HepG2 (cell line): ENCODE data around the gene SRCIN1. TPM values are rescaled to one million over a fixed set of nuclear protein-coding genes. Genes with fewer than 3 reads are reported as not detected.

Experiments used
- ATAC-seq: fragments of 200-7000 bp; cut with Tn5 transposase; 3 replicates; pipeline ENCODE4 v1.9.1; 2020; ENCODE audit warnings: mild to moderate bottlenecking, moderate library complexity
- BruUV-seq: library from RNA; stranded (reverse); fragments of 400-500 nt; replicated peaks from 2 replicates; lab custom pipeline; 2021; lab: Mats Ljungman, UMichigan
- CTCF ChIA-PET: fragments of 300-600 bp; formaldehyde crosslinking; extraction: SDS; loops from one replicate; lab custom pipeline; 2021; ENCODE audit warnings: low total read pairs, inconsistent platforms, low intra/inter-chr PET ratio; lab: Yijun Ruan, JAX
- POLR2A ChIA-PET: fragments of 350-600 bp; sonication (Branson Sonifier 250); formaldehyde crosslinking; loops from one replicate; lab custom pipeline; 2020; ENCODE audit warnings: antibody characterized with exemption, inconsistent platforms; lab: Yijun Ruan, JAX
- DNase-seq: peaks from one replicate; pipeline ENCODE4 v3.0.0-alpha.2; 2015; ENCODE audit warnings: low spot score
- FAIRE-seq: peaks from 3 replicates; lab custom pipeline; 2011; peaks lifted over from hg19 to GRCh38; lab: Jason Lieb, UNC
- H2AFZ ChIP-seq: one replicate; pipeline ENCODE4 v1.6.1; 2011; ENCODE audit warnings: low read length, inconsistent platforms
- H3K27ac ChIP-seq: fragments of 300-600 bp; 3 replicates; pipeline ENCODE4 v1.8.0; 2011; ENCODE audit warnings: mixed run types, mild to moderate bottlenecking, mixed read lengths, low read length, inconsistent platforms; ENCODE audit not compliant: insufficient read depth; ENCODE audit errors: extremely low read length
- H3K27me3 ChIP-seq, 2 experiments: fragments of 200-600 bp in 1 of 2; 2 replicates in 1 of 2; 3 replicates in 1 of 2; pipeline versions ENCODE4 v1.6.0 to v1.8.0; 2011; ENCODE audit warnings: low read length in 2 of 2, mild to moderate bottlenecking in 2 of 2, moderate library complexity in 2 of 2, inconsistent platforms in 1 of 2; ENCODE audit not compliant: insufficient read depth in 2 of 2, control insufficient read depth in 1 of 2
- H3K36me3 ChIP-seq, 2 experiments: fragments of 200-600 bp in 1 of 2; replicated peaks in 1 of 2; 2 replicates in 1 of 2; 3 replicates in 1 of 2; pipeline versions ENCODE4 v1.5.1 to v1.8.0; 2011; ENCODE audit warnings: low read length in 2 of 2, inconsistent platforms in 1 of 2; ENCODE audit not compliant: insufficient read depth in 2 of 2, control insufficient read depth in 1 of 2
- H3K4me1 ChIP-seq: 2 replicates; pipeline ENCODE4 v1.5.1; 2012; ENCODE audit warnings: low read length, inconsistent platforms; ENCODE audit not compliant: insufficient read depth
- H3K4me2 ChIP-seq: 2 replicates; pipeline ENCODE4 v1.6.0; 2011; ENCODE audit warnings: low read depth, low read length, inconsistent platforms
- H3K4me3 ChIP-seq, 3 experiments: fragments of 200-600 bp in 1 of 3; sonication (generic), shearing (Covaris generic) in 1 of 3; replicated peaks in 1 of 3; 2 replicates each; pipeline ENCODE4 v1.5.1; 2011 to 2016; ENCODE audit warnings: low read length in 3 of 3, inconsistent platforms in 2 of 3, low read depth in 2 of 3, mild to moderate bottlenecking in 2 of 3, control low read depth in 1 of 3, mixed read lengths in 1 of 3; ENCODE audit not compliant: insufficient read depth in 1 of 3
- H3K79me2 ChIP-seq: one replicate; pipeline ENCODE4 v1.6.1; 2011; ENCODE audit warnings: low read length, inconsistent platforms; ENCODE audit not compliant: insufficient read depth
- H3K9ac ChIP-seq: 2 replicates; pipeline ENCODE4 v1.6.0; 2011; ENCODE audit warnings: mild to moderate bottlenecking, low read depth, low read length, inconsistent platforms; ENCODE audit not compliant: insufficient read depth
- H3K9me3 ChIP-seq: 2 replicates; pipeline ENCODE4 v1.5.1; 2012; ENCODE audit warnings: mild to moderate bottlenecking, low read length
- H4K20me1 ChIP-seq: 2 replicates; pipeline ENCODE4 v1.6.0; 2011; ENCODE audit warnings: inconsistent platforms, mild to moderate bottlenecking, low read length, moderate library complexity; ENCODE audit not compliant: insufficient read depth
- MIER2 ChIP-seq: IDR thresholded peaks from 2 replicates; pipeline ENCODE4 v1.6.1; 2016; ENCODE audit warnings: missing biosample characterization, missing genetic modification reagents
- WGBS: methylation state at CpG from one replicate; pipeline ENCODE4 v1.1.6; 2017; ENCODE audit warnings: low lambda C conversion rate; 5-methylcytosine and 5-hydroxymethylcytosine counted together
- in situ Hi-C: cut with HindIII; loops from 2 replicates; pipeline ENCODE4 v1.10.0; 2017; ENCODE audit warnings: low pct_unique_long_range_greater_than_20kb; ENCODE audit not compliant: extremely low pct_ligation_motif_present
- intact Hi-C: fragments of 100-400 bp; cut with micrococcal nuclease; formaldehyde crosslinking; loops from one replicate; pipeline ENCODE4 v1.10.0; 2022; ENCODE audit not compliant: unreplicated experiment
- polyA plus RNA-seq, 8 experiments: library from polyadenylated mRNA; depleted of rRNA in 3 of 8; stranded (reverse) in 7 of 8; unstranded in 1 of 8; fragments of >200 nt; fragmentation: Illumina TruSeq in 4 of 8; extraction: Trizol in 4 of 8; gene quantifications; 2 replicates each; pipeline versions ENCODE4 v1.2.1 to v1.2.3, GENCODE V29; 2011 to 2016; ENCODE audit warnings: low read depth in 4 of 8, missing spikeins in 1 of 8, mixed read lengths in 1 of 8; ENCODE audit not compliant: insufficient read depth in 1 of 8
- total RNA-seq, 5 experiments: library from RNA; depleted of rRNA; stranded (reverse); fragments of >200 nt; fragmentation: Illumina TruSeq; extraction: Trizol; gene quantifications; 2 replicates each; pipeline ENCODE4 v1.2.3, GENCODE V29; 2016; ENCODE audit warnings: low read depth in 1 of 5
- TF ChIP-seq, protein P1 (sequence below): sonication (generic); formaldehyde crosslinking; IDR thresholded peaks from 2 replicates; pipeline ENCODE4 v1.4.0; 2020; ENCODE audit warnings: mild to moderate bottlenecking, missing genetic modification reagents

The SRCIN1 gene
- total and polyA plus RNA-seq, 2 of the 13 experiments (the other 11 are each of a cell fraction or from before 2014, with no cell fraction given), result 1.2 to 9.6 TPM

DNA sequence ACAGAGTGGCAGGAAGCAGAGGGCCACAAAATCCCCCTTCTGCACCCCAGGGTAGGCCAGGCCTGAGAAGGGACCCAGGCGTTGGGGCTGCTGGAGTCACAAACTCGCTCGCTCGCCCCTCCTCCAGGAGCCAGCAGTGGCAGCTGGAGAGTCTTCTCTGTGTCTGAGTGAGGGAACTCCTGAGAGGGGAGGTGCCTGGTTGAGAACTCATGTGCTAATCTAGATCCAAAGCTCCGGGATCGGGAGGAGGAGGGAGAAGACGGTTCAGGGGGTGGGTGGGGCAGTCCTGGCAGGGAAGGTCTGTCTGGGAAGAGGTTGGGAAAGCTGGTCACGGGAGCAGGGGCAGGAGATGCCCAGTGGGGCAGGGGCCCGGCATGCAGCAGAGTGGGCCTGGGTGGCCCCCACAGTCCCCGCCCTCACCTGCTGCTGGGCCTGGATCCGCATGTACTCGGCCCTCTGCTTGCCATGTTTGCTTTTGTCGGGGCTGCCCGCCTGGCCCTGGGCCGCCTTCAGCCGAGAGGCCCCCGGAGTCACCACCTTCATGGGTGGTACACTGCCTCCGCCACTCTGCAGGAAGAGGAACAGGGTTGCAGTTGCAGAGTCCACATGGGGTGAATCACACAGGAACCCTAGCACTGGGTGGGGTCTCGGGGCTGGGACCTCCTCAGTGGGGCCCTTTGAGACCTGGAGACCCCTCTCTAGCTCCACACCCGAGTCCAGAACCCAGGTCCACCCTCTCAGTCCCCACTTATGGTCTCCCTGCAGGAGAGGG lies 62.2 kb downstream of the SRCIN1 start:
- TF ChIP-seq, protein P1, sequence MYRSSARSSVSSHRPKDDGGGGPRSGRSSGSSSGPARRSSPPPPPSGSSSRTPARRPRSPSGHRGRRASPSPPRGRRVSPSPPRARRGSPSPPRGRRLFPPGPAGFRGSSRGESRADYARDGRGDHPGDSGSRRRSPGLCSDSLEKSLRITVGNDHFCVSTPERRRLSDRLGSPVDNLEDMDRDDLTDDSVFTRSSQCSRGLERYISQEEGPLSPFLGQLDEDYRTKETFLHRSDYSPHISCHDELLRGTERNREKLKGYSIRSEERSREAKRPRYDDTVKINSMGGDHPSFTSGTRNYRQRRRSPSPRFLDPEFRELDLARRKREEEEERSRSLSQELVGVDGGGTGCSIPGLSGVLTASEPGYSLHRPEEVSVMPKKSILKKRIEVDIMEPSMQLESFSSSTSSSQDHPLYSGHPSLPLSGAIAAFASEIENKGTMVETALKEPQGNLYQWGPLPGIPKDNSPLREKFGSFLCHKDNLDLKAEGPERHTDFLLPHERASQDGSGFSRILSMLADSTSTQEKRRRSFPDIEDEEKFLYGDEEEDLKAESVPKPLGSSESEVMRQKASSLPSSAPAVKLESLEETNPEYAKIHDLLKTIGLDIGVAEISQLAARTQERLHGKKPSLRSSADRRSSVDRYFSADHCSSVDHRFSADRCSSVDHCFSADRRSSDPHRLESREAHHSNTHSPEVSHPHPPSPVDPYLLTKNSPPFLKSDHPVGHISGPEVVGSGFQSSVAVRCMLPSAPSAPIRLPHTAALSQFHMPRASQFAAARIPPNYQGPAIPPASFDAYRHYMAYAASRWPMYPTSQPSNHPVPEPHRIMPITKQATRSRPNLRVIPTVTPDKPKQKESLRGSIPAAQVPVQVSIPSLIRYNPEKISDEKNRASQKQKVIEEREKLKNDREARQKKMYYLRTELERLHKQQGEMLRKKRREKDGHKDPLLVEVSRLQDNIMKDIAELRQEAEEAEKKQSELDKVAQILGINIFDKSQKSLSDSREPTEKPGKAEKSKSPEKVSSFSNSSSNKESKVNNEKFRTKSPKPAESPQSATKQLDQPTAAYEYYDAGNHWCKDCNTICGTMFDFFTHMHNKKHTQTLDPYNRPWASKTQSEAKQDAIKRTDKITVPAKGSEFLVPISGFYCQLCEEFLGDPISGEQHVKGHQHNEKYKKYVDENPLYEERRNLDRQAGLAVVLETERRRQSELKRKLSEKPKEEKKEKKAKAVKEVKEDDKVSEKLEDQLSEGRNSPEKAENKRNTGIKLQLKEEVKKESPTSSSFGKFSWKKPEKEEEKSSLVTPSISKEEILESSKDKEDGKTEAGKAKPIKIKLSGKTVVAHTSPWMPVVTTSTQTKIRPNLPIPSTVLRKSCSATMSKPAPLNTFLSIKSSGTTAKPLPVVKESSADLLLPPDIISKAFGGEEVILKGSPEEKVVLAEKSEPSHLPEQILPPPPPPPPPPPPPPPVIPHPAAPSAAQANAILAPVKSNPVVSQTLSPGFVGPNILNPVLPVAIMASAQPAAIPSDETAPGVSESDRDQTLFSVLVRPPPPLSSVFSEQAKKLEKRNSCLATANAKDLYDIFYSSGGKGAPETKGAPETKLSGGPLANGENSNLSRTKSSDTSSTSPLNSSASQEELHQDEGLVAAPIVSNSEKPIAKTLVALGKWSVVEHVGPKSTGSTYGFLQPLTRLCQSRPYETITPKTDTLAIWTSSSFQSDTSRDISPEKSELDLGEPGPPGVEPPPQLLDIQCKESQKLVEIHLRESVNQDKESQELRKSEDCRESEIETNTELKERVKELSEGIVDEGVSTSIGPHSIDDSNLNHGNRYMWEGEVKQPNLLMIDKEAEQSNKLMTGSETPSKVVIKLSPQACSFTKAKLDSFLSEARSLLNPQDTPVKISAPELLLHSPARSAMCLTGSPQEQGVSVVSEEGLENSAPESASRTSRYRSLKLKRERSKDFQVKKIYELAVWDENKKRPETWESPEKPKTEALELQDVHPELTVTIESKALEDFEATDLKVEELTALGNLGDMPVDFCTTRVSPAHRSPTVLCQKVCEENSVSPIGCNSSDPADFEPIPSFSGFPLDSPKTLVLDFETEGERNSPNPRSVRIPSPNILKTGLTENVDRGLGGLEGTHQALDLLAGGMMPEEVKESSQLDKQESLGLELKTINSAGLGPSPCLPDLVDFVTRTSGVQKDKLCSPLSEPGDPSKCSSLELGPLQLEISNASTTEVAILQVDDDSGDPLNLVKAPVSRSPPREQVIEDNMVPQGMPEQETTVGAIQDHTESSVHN (CRISPR knock-in tag), result peak; percentile 86; the same call in 1 of the 2 replicates
- TF ChIP-seq MIER2 (CRISPR knock-in tag), result no peak
- in situ Hi-C loops (no loop called here), intact Hi-C loops (no loop called here)
- Histone ChIP-seq H3K27ac (no peak overlapping the region), H3K79me2 (no peaks in the 10 kb centered on the region), H2AFZ (no peak overlapping the region), H3K9ac (no peak overlapping the region), H3K4me3 (no peak overlapping the region), H3K4me1 (peaks cover 16% of the 10 kb centered on the region), H3K27me3 (peaks cover 6 to 39% of the 10 kb centered on the region in 2 experiments; a peak in 4 of 5 replicates), H4K20me1 (0 out of 2 replicates have a peak, but pooled peaks cover 4% of the 10 kb centered on the region), H3K4me2 (no peak overlapping the region), H3K9me3 (no peaks in the 10 kb centered on the region), H3K36me3 (no peaks in the 10 kb centered on the region)
- 26% methylated on average over 19 of the region's 20 CpGs for WGBS
- ChIA-PET POLR2A (no interaction called here), CTCF (no interaction called here)
- no TSS peak for BruUV-seq
- ATAC-seq (peak; percentile 9; the same call in 2 of the 3 replicates), DNase-seq (no peak), FAIRE-seq (no peak)
